ENCODE results near the gene TYMP. TPM values are rescaled to one million over a fixed set of nuclear protein-coding genes. Genes with fewer than 3 reads are reported as not detected.

TYMP gene
- total RNA-seq (2021) (5.9 and 16.5 TPM in 2 replicates), Bru-seq, nascent RNA (percentile 21 among the genes with signal in this experiment), BruChase-seq, experiment 1, labeled RNA remaining after a 2-hour chase (percentile 42 among the genes with signal in this experiment), BruChase-seq, experiment 2, labeled RNA remaining after a 6-hour chase (percentile 48 among the genes with signal in this experiment)
- long read RNA-seq, transcript TYMP-201 (10 exons, 1,630 nt): major isoform, 6 of 50 reads
- long read RNA-seq, partial matches to known transcripts: 17 of 50 reads
- long read RNA-seq, other reads (novel, unspliced or antisense): 25 of 50 reads

DNA sequence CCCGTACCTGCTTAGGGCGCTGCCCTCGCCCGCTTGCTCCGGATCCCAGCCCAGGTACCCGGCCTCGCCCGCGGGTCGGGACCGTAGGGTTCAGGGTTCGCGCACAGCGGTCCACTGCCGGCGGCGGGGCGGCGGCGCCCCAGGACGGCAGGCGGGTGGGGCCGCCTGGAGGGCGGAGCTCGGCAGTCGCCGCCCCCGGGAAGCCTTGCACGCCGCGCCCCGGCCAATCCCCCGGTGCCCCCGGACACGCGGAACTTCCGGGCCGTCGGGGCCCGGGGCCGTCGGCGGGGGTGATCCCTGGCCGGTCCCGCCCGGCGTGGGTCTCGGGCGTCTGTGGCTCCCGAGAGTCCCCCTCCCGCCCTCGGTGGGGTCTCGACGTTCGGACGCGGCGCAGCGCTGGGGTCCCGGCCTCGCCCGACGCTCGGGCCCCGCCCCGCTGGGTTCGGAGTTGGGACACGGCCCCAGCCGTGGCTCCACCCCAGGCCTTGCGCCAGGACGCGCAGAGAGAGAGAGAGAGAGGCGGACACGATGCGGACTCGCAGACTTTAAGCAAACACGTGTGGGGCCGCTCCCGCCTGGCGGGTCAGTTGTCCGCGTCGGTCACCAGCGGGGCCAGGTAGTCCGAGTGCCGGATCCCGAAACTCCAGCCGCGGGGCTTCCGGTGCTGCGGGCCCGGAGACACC lies at the start of gene TYMP:
TYMP (minus strand) TSS at position 116 of the 683 bp plus-strand sequence. CDS start 303 bp downstream, outside the sequence.
- intact Hi-C loops (cut with micrococcal nuclease; ENCODE audit: unreplicated experiment): loop anchor here (1.0 to 2.0 kb wide), 2 partner anchors 9 to 33 kb away; partner anchors contain the start of gene SYCE3
- ChIA-PET CTCF (no interaction called here), POLR2A (ENCODE audit: unreplicated experiment) (no interaction called here)
- no peaks in the 10 kb centered on the region for H3K36me3 ChIP-seq (ENCODE audit: low read depth)
- H3K4me3 ChIP-seq: peak within 1 kb of the TSS; percentile 87
- H3F3A ChIP-seq (ENCODE audit: insufficient read depth, low read depth): peaks cover 64% of the 10 kb centered on the region
- no peaks in the 10 kb centered on the region for H3K27me3 ChIP-seq (ENCODE audit: insufficient read depth, low read depth)
- no peaks in the 10 kb centered on the region for H4K20me1 ChIP-seq (ENCODE audit: insufficient read depth)
- H3K9me2 ChIP-seq (ENCODE audit: insufficient read depth): no peaks in the 10 kb centered on the region
- H3K4me1 ChIP-seq (replicated peaks; ENCODE audit: insufficient read depth): peaks cover 26% of the 10 kb centered on the region
- peak in 1 of 2 experiments; percentile 66 for DNase-seq
- no TSS peak for BruUV-seq (replicated peaks)
- H3K9me3 ChIP-seq (ENCODE audit: insufficient read depth, low read depth): no peaks in the 10 kb centered on the region
- peak within 1 kb of the TSS; percentile 60 for H3K27ac ChIP-seq
- H3K4me2 ChIP-seq: peak within 1 kb of the TSS; percentile 85
- H2AFZ ChIP-seq: peak within 1 kb of the TSS; percentile 78; the same call in 1 of the 2 replicates
- no peaks in the 10 kb centered on the region; the same call in 1 of the 2 replicates for H3K79me2 ChIP-seq (ENCODE audit: low read depth)
- TF ChIP-seq CTCF (conservative IDR thresholded peaks at IDR 0.05) (no peak), EZH2 (IDR thresholded peaks at IDR 0.05; ENCODE audit: low read depth) (no peak)

GRCh38 chr22:50578776-50579310 lies 49.0 kb upstream of the TYMP start:
- no peak for TF ChIP-seq CTCF (conservative IDR thresholded peaks at IDR 0.05)
- no peak for TF ChIP-seq EZH2 (IDR thresholded peaks at IDR 0.05; ENCODE audit: low read depth)
- intact Hi-C loops (cut with micrococcal nuclease; ENCODE audit: unreplicated experiment): no loop called here
- POLR2A ChIA-PET (ENCODE audit: unreplicated experiment): no interaction called here

DNA sequence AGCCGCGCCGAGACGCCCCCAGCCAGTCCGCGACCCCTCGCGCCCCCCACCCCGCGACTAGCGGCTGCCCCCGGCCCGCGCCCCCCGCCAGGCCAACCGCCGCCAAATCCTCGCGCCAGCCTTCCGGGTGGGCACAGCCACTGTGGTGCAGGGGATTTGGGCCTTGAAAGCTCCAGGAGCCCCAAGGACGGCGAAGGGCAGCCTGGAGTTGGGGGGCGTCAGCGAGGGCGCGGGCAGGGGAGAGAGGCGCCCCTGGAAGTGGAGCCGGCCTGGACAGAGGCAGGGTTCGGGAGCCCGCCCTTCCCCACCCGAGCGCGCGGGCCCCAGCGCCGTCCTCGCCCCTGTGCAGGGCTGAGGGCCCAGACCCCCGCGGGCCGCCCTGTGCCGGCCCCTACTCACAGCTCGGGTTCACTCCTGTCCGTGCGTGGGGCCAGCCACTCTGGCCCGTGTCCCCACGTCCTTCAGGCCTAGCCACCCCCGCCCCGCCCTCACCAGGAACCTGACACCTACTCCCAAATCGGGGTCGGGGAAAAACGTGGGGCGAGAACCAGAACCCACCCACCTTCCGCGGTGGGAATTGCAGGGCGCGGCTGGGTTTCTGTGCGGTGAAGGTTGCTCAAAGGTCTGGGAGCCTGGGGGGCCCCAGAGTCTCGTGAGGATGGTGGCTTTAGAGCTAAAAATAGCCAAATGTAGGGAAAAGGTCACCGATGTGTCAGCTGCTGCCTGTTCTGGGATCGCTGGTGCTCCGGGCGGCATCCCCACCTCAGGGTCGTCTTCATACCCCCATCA lies 48.4 kb upstream of the TYMP start, which contains the start of gene CPT1B:
CPT1B (minus strand) TSS at position 441 of the 789 bp plus-strand sequence. CDS start 512 bp downstream, outside the sequence.
- intact Hi-C loops (cut with micrococcal nuclease; ENCODE audit: unreplicated experiment): no loop called here
- Histone ChIP-seq H3K79me2 (ENCODE audit: low read depth) (peaks cover 22% of the 10 kb centered on the region), H3K9me2 (ENCODE audit: insufficient read depth) (no peaks in the 10 kb centered on the region), H3K9me3 (ENCODE audit: insufficient read depth, low read depth) (no peaks in the 10 kb centered on the region), H3K4me2 (no peak within 1 kb of the TSS), H3K27ac (no peak within 1 kb of the TSS), H3K27me3 (ENCODE audit: insufficient read depth, low read depth) (no peaks in the 10 kb centered on the region), H3F3A (ENCODE audit: insufficient read depth, low read depth) (peaks cover 10% of the 10 kb centered on the region; the same call in 1 of the 2 replicates), H4K20me1 (ENCODE audit: insufficient read depth) (no peaks in the 10 kb centered on the region), H3K4me3 (no peak within 1 kb of the TSS), H3K36me3 (ENCODE audit: low read depth) (peaks cover 16% of the 10 kb centered on the region; the same call in 1 of the 2 replicates), H3K4me1 (replicated peaks; ENCODE audit: insufficient read depth) (peaks cover 11% of the 10 kb centered on the region), H2AFZ (no peak within 1 kb of the TSS)
- CTCF ChIA-PET: no interaction called here
- TF ChIP-seq EZH2 (IDR thresholded peaks at IDR 0.05; ENCODE audit: low read depth): no peak
- no peak for TF ChIP-seq CTCF (conservative IDR thresholded peaks at IDR 0.05)
- no TSS peak for BruUV-seq (replicated peaks)
- DNase-seq: no peak
- POLR2A ChIA-PET (ENCODE audit: unreplicated experiment): no interaction called here

More at GRCh38 chr22:50578776-50579310, 49.0 kb upstream of the TYMP start:
- DNase-seq: no peak
- H3K9me3 ChIP-seq (ENCODE audit: insufficient read depth, low read depth): no peaks in the 10 kb centered on the region
- no TSS peak for BruUV-seq (replicated peaks)
- H3K36me3 ChIP-seq (ENCODE audit: low read depth): peaks cover 16% of the 10 kb centered on the region; the same call in 1 of the 2 replicates
- H3K4me2 ChIP-seq: no peak overlapping the region
- CTCF ChIA-PET: no interaction called here
- H4K20me1 ChIP-seq (ENCODE audit: insufficient read depth): no peaks in the 10 kb centered on the region
- no peak overlapping the region for H3K4me3 ChIP-seq
- no peaks in the 10 kb centered on the region for H3K9me2 ChIP-seq (ENCODE audit: insufficient read depth)
- H3K27me3 ChIP-seq (ENCODE audit: insufficient read depth, low read depth): no peaks in the 10 kb centered on the region
- H3F3A ChIP-seq (ENCODE audit: insufficient read depth, low read depth): peaks cover 10% of the 10 kb centered on the region; the same call in 1 of the 2 replicates
- H3K4me1 ChIP-seq (replicated peaks; ENCODE audit: insufficient read depth): peaks cover 16% of the 10 kb centered on the region
- no peak overlapping the region for H3K27ac ChIP-seq
- H3K79me2 ChIP-seq (ENCODE audit: low read depth): peaks cover 28% of the 10 kb centered on the region
- no peak overlapping the region for H2AFZ ChIP-seq
